ENCODE measurements around the gene RSPH6A.

DNA sequence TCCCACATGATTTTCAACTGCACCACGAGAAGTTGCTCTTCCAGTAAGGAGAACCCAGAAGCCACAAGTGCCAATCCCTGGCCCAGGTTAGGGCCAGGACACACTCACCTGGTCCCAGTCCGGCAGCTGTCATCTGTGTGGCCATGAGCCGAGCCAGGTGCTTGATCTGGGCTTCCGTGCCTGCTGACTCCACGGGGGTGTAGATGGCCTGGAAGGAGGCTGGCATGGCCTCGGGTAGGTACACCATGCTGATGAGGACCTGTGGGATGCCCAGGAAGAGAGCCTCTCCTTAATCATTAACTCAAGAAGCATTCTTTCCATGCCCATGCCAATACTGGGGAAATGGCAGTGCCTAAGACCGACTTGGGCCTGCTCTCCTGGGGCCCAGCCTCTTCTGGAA is 19.9 kb upstream of the RSPH6A start:
- TF ChIP-seq, protein P1, sequence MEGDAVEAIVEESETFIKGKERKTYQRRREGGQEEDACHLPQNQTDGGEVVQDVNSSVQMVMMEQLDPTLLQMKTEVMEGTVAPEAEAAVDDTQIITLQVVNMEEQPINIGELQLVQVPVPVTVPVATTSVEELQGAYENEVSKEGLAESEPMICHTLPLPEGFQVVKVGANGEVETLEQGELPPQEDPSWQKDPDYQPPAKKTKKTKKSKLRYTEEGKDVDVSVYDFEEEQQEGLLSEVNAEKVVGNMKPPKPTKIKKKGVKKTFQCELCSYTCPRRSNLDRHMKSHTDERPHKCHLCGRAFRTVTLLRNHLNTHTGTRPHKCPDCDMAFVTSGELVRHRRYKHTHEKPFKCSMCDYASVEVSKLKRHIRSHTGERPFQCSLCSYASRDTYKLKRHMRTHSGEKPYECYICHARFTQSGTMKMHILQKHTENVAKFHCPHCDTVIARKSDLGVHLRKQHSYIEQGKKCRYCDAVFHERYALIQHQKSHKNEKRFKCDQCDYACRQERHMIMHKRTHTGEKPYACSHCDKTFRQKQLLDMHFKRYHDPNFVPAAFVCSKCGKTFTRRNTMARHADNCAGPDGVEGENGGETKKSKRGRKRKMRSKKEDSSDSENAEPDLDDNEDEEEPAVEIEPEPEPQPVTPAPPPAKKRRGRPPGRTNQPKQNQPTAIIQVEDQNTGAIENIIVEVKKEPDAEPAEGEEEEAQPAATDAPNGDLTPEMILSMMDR (IDR thresholded peaks at IDR 0.05), result no peak
- TF ChIP-seq POLR2A (IDR thresholded peaks at IDR 0.05), result no peak
